OCI-LY7 (cell line): ENCODE data around the gene BIRC5.

Source experiments
- CTCF ChIP-seq: fragments of 200-600 bp; sonication (generic); conservative IDR thresholded peaks from 2 replicates; pipeline ENCODE4 v1.5.1; 2014; ENCODE audit warnings: mild to moderate bottlenecking, antibody characterized with exemption, low read length, moderate library complexity, mixed read lengths
- EZH2phosphoT487 ChIP-seq: fragments of 200-600 bp; sonication (generic); IDR thresholded peaks from 2 replicates; pipeline ENCODE4 v1.6.1; 2018; ENCODE audit warnings: low read depth, borderline replicate concordance, mild to moderate bottlenecking, mixed run types, antibody characterized with exemption, low read length, moderate library complexity, mixed read lengths

GRCh38 chr17:78249074-78249817 is 35.2 kb downstream of the BIRC5 start:
- TF ChIP-seq CTCF (no peak), EZH2phosphoT487 (no peak)
